ENCODE results near the gene PKNOX2.

GRCh38 chr11:125304136-125304535 is 139.6 kb downstream of the PKNOX2 start:
- no peak for TF ChIP-seq POLR2AphosphoS5 (IDR thresholded peaks at IDR 0.05; ENCODE audit: insufficient read depth in 1 of 2, low read depth in 1 of 2)
- TF ChIP-seq, protein P1, sequence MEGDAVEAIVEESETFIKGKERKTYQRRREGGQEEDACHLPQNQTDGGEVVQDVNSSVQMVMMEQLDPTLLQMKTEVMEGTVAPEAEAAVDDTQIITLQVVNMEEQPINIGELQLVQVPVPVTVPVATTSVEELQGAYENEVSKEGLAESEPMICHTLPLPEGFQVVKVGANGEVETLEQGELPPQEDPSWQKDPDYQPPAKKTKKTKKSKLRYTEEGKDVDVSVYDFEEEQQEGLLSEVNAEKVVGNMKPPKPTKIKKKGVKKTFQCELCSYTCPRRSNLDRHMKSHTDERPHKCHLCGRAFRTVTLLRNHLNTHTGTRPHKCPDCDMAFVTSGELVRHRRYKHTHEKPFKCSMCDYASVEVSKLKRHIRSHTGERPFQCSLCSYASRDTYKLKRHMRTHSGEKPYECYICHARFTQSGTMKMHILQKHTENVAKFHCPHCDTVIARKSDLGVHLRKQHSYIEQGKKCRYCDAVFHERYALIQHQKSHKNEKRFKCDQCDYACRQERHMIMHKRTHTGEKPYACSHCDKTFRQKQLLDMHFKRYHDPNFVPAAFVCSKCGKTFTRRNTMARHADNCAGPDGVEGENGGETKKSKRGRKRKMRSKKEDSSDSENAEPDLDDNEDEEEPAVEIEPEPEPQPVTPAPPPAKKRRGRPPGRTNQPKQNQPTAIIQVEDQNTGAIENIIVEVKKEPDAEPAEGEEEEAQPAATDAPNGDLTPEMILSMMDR (IDR thresholded peaks at IDR 0.05) = no peak
- TF ChIP-seq POLR2A (IDR thresholded peaks at IDR 0.05) = no peak

Measured in vagina (tissue), 2 donors.